ENCODE results near the gene RNASEH2A.
"Not testable (repeated sequence)": the region's sequence is repeated elsewhere in the genome, so short reads cannot be mapped to it uniquely, and the experiment has no call there.

Gene RNASEH2A

GRCh38 chr19:12834566-12834943 lies 28.2 kb downstream of the RNASEH2A start, which contains the start of gene RTBDN:
TSS of gene RTBDN (minus strand) at chr19:12834579. CDS start at chr19:12829979, 4,600 bp downstream.
- DNase-seq: no peak

GRCh38 chr19:12834976-12835757 lies 28.8 kb downstream of the RNASEH2A start:
- no peak for DNase-seq

GRCh38 chr19:12836529-12836863 lies 30.1 kb downstream of the RNASEH2A start:
- no peak for DNase-seq

GRCh38 chr19:12837225-12837624 lies 30.8 kb downstream of the RNASEH2A start:
- DNase-seq: no peak

- no peak for DNase-seq
Measured at GRCh38 chr19:12838182-12838885, 31.9 kb downstream of the RNASEH2A start, which contains the start of gene MAST1. TSS of gene MAST1 (plus strand) at chr19:12838515. CDS start at chr19:12838573, 58 bp downstream.

- DNase-seq: no peak
Measured at GRCh38 chr19:12838886-12839756, 32.7 kb downstream of the RNASEH2A start.

GRCh38 chr19:12840091-12841079 lies 34.0 kb downstream of the RNASEH2A start:
- peak; percentile 72 for DNase-seq

- DNase-seq: peak; percentile 30
Measured at GRCh38 chr19:12841094-12841493, 34.7 kb downstream of the RNASEH2A start.

- DNase-seq: no peak
Measured at GRCh38 chr19:12842511-12842910, 36.1 kb downstream of the RNASEH2A start.

GRCh38 chr19:12843328-12843727 lies 36.9 kb downstream of the RNASEH2A start:
- DNase-seq: no peak

GRCh38 chr19:12843999-12844732 lies 37.8 kb downstream of the RNASEH2A start:
- no peak for DNase-seq

GRCh38 chr19:12846613-12847012 lies 40.2 kb downstream of the RNASEH2A start:
- not testable (repeated sequence) for DNase-seq

GRCh38 chr19:12847159-12848139 lies 41.1 kb downstream of the RNASEH2A start:
- peak; percentile 68 for DNase-seq

- no peak for DNase-seq
Measured at GRCh38 chr19:12856653-12857052, 50.3 kb downstream of the RNASEH2A start.

- no peak for DNase-seq
Measured at GRCh38 chr19:12858041-12858928, 51.9 kb downstream of the RNASEH2A start.

- no peak for DNase-seq
Measured at GRCh38 chr19:12859546-12859945, 53.2 kb downstream of the RNASEH2A start.

All from fibroblast of skin of right quadriceps (primary cell).